Endothelial cell of umbilical vein (primary cell): ENCODE results near the gene TBC1D13. TPM values are rescaled to one million over a fixed set of nuclear protein-coding genes. Genes with fewer than 3 reads are reported as not detected.

Experiments used
- BruUV-seq: library from RNA; stranded (reverse); fragments of 400-500 nt; replicated peaks from 2 replicates; lab custom pipeline; 2021; lab: Mats Ljungman, UMichigan
- CTCF ChIA-PET: fragments of 300-600, 350-600 bp; sonication (Branson Sonifier 250); formaldehyde crosslinking; loops from one replicate; lab custom pipeline; 2021; ENCODE audit warnings: antibody characterized with exemption, inconsistent platforms; lab: Charles Lee
- POLR2A ChIA-PET: fragments of 300-600, 350-600 bp; sonication (Branson Sonifier 250); formaldehyde crosslinking; loops from one replicate; lab custom pipeline; 2021; ENCODE audit warnings: antibody characterized with exemption, inconsistent platforms; lab: Charles Lee
- DNase-seq: peaks from one replicate; pipeline ENCODE4 v3.0.0-alpha.2; 2011; ENCODE audit warnings: low read depth, low spot score
- FAIRE-seq: peaks from 2 replicates; lab custom pipeline; 2011; peaks lifted over from hg19 to GRCh38; lab: Jason Lieb, UNC
- H2AFZ ChIP-seq: 2 replicates; pipeline ENCODE4 v1.6.0; 2012; ENCODE audit warnings: low read depth, low read length, control low read depth, inconsistent platforms
- H3K27ac ChIP-seq: 2 replicates; pipeline ENCODE4 v1.5.1; 2011; ENCODE audit warnings: low read depth, mild to moderate bottlenecking, control low read depth, low read length, moderate library complexity; ENCODE audit not compliant: insufficient read depth
- H3K27me3 ChIP-seq, 2 experiments: 2 replicates each; pipeline versions ENCODE4 v1.6.0 to v1.6.1; 2011; ENCODE audit warnings: low read length in 2 of 2, mixed read lengths in 1 of 2; ENCODE audit not compliant: control insufficient read depth in 2 of 2, insufficient read depth in 2 of 2
- H3K36me3 ChIP-seq, 2 experiments: 2 replicates in 1 of 2; 3 replicates in 1 of 2; pipeline ENCODE4 v1.5.1; 2011; ENCODE audit warnings: low read length in 2 of 2, mild to moderate bottlenecking in 1 of 2, moderate library complexity in 1 of 2; ENCODE audit not compliant: control insufficient read depth in 2 of 2, insufficient read depth in 2 of 2; ENCODE audit errors: extremely low read depth in 1 of 2
- H3K4me1 ChIP-seq: 3 replicates; pipeline ENCODE4 v1.5.1; 2011; ENCODE audit warnings: mild to moderate bottlenecking, low read length; ENCODE audit not compliant: control insufficient read depth, insufficient read depth; ENCODE audit errors: extremely low read depth
- H3K4me2 ChIP-seq: 2 replicates; pipeline ENCODE4 v1.6.1; 2011; ENCODE audit warnings: low read length, control low read depth, mixed read lengths; ENCODE audit not compliant: insufficient read depth
- H3K4me3 ChIP-seq, 3 experiments: fragments of 200-600 bp in 1 of 3; sonication (generic), shearing (Covaris generic) in 1 of 3; replicated peaks in 1 of 3; 2 replicates each; pipeline ENCODE4 v1.5.1; 2011 to 2016; ENCODE audit warnings: control low read depth in 3 of 3, low read length in 3 of 3, mild to moderate bottlenecking in 2 of 3, inconsistent platforms in 1 of 3, low read depth in 1 of 3, moderate library complexity in 1 of 3; ENCODE audit not compliant: insufficient read depth in 1 of 3
- H3K79me2 ChIP-seq: 2 replicates; pipeline ENCODE4 v1.6.0; 2012; ENCODE audit warnings: low read length, inconsistent platforms; ENCODE audit not compliant: control insufficient read depth, insufficient read depth
- H3K9ac ChIP-seq: replicated peaks from 2 replicates; pipeline ENCODE3; 2011; ENCODE audit warnings: low read length, control low read depth; ENCODE audit not compliant: insufficient read depth; ENCODE audit errors: extremely low read depth
- H3K9me1 ChIP-seq: replicated peaks from 3 replicates; pipeline ENCODE4 v1.6.0; 2011; ENCODE audit warnings: mild to moderate bottlenecking, low read length; ENCODE audit not compliant: control insufficient read depth, insufficient read depth; ENCODE audit errors: extremely low read depth
- H3K9me3 ChIP-seq: replicated peaks from 2 replicates; pipeline ENCODE4 v1.5.1; 2012; ENCODE audit warnings: low read length, inconsistent platforms; ENCODE audit not compliant: control insufficient read depth, insufficient read depth
- H4K20me1 ChIP-seq: replicated peaks from 2 replicates; pipeline ENCODE3; 2011; ENCODE audit warnings: mild to moderate bottlenecking, low read length; ENCODE audit not compliant: control insufficient read depth, insufficient read depth; ENCODE audit errors: extremely low read depth
- CTCF ChIP-seq, 2 donors: IDR thresholded peaks; 1 replicate in 1 of 2; 2 replicates in 1 of 2; pipeline ENCODE4 v1.5.1; 2011; ENCODE audit warnings: low read length in 2 of 2, mild to moderate bottlenecking in 2 of 2, moderate library complexity in 2 of 2, control low read depth in 1 of 2, inconsistent platforms in 1 of 2, low read depth in 1 of 2; ENCODE audit not compliant: insufficient read depth in 1 of 2; ENCODE audit errors: extremely low read depth in 1 of 2
- EZH2 ChIP-seq: IDR thresholded peaks from 2 replicates; pipeline ENCODE4 v1.6.1; 2012; ENCODE audit warnings: borderline replicate concordance, low read depth, mild to moderate bottlenecking, moderate library complexity, low read length, inconsistent platforms; ENCODE audit not compliant: severe bottlenecking
- FOS ChIP-seq: IDR thresholded peaks from 2 replicates; pipeline ENCODE4 v1.6.1; 2011; ENCODE audit warnings: mild to moderate bottlenecking, low read length, moderate library complexity, borderline replicate concordance; ENCODE audit not compliant: insufficient read depth
- GATA2 ChIP-seq: IDR thresholded peaks from 2 replicates; pipeline ENCODE4 v1.7.0; 2011; ENCODE audit warnings: low read depth, mild to moderate bottlenecking, moderate library complexity, mixed read lengths, low read length; ENCODE audit not compliant: insufficient read length, insufficient read depth
- MAX ChIP-seq: IDR thresholded peaks from 2 replicates; pipeline ENCODE4 v1.6.1; 2011; ENCODE audit not compliant: insufficient read depth, insufficient read length
- MYC ChIP-seq: IDR thresholded peaks from one replicate; pipeline ENCODE4 v1.6.1; 2011; ENCODE audit warnings: mild to moderate bottlenecking, low read depth, low read length
- POLR2A ChIP-seq: IDR thresholded peaks from 2 replicates; pipeline ENCODE4 v1.6.1; 2012; ENCODE audit warnings: low read depth, mild to moderate bottlenecking, control low read depth, low read length
- POLR2AphosphoS5 ChIP-seq: IDR thresholded peaks from 2 replicates; pipeline ENCODE4 v1.6.1; 2012; ENCODE audit warnings: low read depth, mild to moderate bottlenecking, control low read depth, low read length, moderate library complexity; ENCODE audit not compliant: insufficient read depth
- dilution Hi-C: fragments of 300-500 bp; cut with MboI; formaldehyde crosslinking; loops from one replicate; pipeline ENCODE4 v1.15.0; 2019; ENCODE audit warnings: low sequenced_read_pairs; ENCODE audit not compliant: extremely low pct_ligation_motif_present
- intact Hi-C: fragments of 100-400 bp; cut with micrococcal nuclease; formaldehyde crosslinking; loops from one replicate; pipeline ENCODE4 v1.10.0; 2022
- polyA plus RNA-seq, 4 experiments: library from polyadenylated mRNA; depleted of rRNA in 3 of 4; stranded (reverse) in 3 of 4; unstranded in 1 of 4; fragments of >200 nt; gene quantifications; 2 replicates each; pipeline versions ENCODE4 v1.2.1 to v1.2.3, GENCODE V29; 2011 to 2012; ENCODE audit warnings: missing spikeins in 1 of 4
- total RNA-seq: library from RNA; stranded (reverse); gene quantifications from 2 replicates; pipeline ENCODE4 v1.2.3, GENCODE V29; 2021

The TBC1D13 gene
- total and polyA plus RNA-seq, 2 donors (not counting 3 experiments of a cell fraction or from before 2014, with no cell fraction given) = 35.1 to 41.9 TPM

DNA sequence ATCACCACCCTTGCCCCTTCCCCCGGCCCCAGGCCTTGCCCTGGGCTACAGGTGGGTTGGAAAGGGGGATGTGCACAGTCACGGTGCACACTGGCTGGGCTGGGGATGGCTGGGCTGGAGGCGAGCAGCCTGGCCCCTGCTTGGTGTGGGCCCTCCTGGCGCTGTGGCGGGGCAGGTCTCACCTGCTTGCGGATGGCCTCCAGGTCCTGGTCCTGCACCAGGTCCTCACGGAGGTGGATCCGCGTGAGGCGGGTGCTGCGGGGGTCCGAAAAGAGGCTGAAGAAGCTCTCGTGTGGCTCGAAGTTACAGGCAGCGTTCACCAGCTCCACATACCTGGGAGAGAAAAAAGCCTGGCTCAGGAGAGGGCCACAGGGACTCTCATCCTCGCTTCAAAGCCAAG is 33.4 kb upstream of the TBC1D13 start:
- CTCF ChIA-PET = interaction anchor here (0.6 to 1.5 kb wide), 5 partner anchors 15 to 65 kb away, joined by 3 to 4 read pairs (median 3); partner anchors contain the start of gene ENDOG
- no peak overlapping the region for H2AFZ ChIP-seq
- dilution Hi-C loops = no loop called here
- intact Hi-C loops = no loop called here
- H3K9ac ChIP-seq = no peak overlapping the region
- H3K9me3 ChIP-seq = no peaks in the 10 kb centered on the region
- no peaks in the 10 kb centered on the region for H3K9me1 ChIP-seq
- no peaks in the 10 kb centered on the region for H3K79me2 ChIP-seq
- no peaks in the 10 kb centered on the region for H4K20me1 ChIP-seq
- FAIRE-seq = no peak
- H3K27ac ChIP-seq = no peak overlapping the region
- POLR2A ChIA-PET = no interaction called here
- H3K4me2 ChIP-seq = no peak overlapping the region
- H3K4me3 ChIP-seq = no peak overlapping the region
- H3K27me3 ChIP-seq = no peaks in the 10 kb centered on the region
- no TSS peak for BruUV-seq
- H3K4me1 ChIP-seq = no peaks in the 10 kb centered on the region
- TF ChIP-seq POLR2A = no peak
- no peak for TF ChIP-seq EZH2
- TF ChIP-seq MAX = no peak
- no peak for TF ChIP-seq POLR2AphosphoS5
- TF ChIP-seq GATA2 = no peak
- TF ChIP-seq CTCF (IDR thresholded peaks at IDR 0.05; ENCODE audit: extremely low read depth in 1 of 2, insufficient read depth in 1 of 2, low read depth in 1 of 2, low read length in 2 of 2) = no peak
- TF ChIP-seq FOS = no peak
- no peak for TF ChIP-seq MYC
- DNase-seq = no peak
- H3K36me3 ChIP-seq = peaks cover 0 to 10% of the 10 kb centered on the region in 2 experiments
